Activated T-cell treated with anti-CD3 and anti-CD28 coated beads, Interleukin-2, amount 50 U/mL, for 24 hours (primary cell): ENCODE measurements around the gene RPGR.
A peak's percentile ranks its signal among the peaks of the same experiment; 100 is the strongest.

Source experiments
- DNase-seq: peaks from one replicate; pipeline ENCODE4 v3.0.0-alpha.2; 2020
- H3K27ac Mint-ChIP-seq: 2 replicates; pipeline ENCODE4 v1.8.0; 2020; ENCODE audit warnings: mild to moderate bottlenecking, mixed read lengths
- H3K27me3 Mint-ChIP-seq: 2 replicates; pipeline ENCODE4 v1.8.0; 2020; ENCODE audit warnings: mixed read lengths
- H3K36me3 Mint-ChIP-seq: 2 replicates; pipeline ENCODE4 v1.8.0; 2020; ENCODE audit warnings: low read depth, mixed read lengths
- H3K4me1 Mint-ChIP-seq: 2 replicates; pipeline ENCODE4 v1.8.0; 2020; ENCODE audit warnings: low read depth, mixed read lengths
- H3K4me3 Mint-ChIP-seq: 2 replicates; pipeline ENCODE4 v1.8.0; 2020; ENCODE audit warnings: mild to moderate bottlenecking, moderate library complexity, mixed read lengths
- H3K9me3 Mint-ChIP-seq: 2 replicates; pipeline ENCODE4 v1.8.0; 2020; ENCODE audit warnings: mixed read lengths

Gene RPGR

DNA sequence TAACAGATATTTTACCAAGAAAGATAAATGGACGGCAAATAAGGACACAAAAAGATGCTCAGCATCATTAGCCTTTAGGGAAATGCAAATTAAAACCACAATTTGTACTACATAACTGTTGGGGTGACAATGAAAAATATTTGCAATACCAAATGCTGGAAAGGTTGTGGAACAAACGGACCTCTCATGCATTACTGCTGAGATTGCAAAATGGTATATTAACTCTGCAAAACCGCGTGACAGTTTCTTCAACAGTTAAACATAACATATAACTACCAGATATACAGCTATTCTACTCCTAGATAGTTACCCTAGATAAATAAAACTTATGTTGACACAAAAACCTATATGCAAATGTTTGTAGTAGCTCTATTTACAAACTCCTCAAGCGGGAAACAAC is 18.8 kb upstream of the RPGR start:
- DNase-seq = no peak
- no peak overlapping the region for H3K27ac Mint-ChIP-seq
- no peaks in the 10 kb centered on the region for H3K9me3 Mint-ChIP-seq
- H3K27me3 Mint-ChIP-seq = peaks cover 72% of the 10 kb centered on the region
- H3K4me1 Mint-ChIP-seq = peaks cover 1% of the 10 kb centered on the region
- H3K4me3 Mint-ChIP-seq = no peak overlapping the region
- no peaks in the 10 kb centered on the region for H3K36me3 Mint-ChIP-seq

DNA sequence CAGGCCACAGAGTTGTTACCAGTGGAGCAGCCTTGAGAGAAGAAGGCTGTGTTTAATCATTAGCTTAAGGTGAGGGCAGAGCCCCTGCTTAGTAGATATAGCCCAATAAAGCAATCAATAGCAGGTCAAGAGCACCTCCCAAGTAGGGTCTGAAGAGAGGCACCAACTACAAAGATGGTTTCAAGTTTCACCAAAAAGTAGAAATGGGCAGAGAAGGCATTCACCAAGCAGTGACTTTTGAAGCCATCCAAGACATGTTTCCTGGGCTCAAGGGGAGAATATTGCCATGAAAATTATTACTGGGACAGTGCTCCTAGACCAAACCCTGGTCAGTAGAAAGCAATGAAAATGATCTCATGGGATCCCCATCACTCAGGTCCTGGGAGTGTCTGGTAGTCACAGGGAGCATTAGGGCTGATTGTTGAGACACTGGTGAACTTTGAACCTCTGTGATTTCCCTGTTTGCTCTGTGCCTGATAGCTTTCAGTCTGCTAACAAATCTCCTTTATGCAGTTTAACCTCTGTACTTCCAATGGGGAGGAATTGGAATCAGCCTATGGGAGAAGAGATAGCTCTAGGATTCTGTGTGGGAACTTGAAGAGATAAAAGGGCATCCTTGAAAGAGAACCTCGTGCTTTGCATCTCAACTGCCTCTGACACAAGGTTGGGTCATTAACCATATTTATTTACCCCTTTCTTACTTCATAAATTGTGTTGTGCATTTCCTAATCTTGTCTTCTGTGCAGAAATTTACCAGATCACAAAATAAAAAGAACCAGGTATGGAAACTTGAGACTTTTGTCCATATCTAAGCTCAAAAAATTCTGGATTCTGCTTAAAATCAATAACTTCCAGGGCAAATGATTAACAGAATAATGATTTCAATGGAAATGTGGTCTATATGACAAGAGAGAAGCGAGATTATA is 15.8 kb upstream of the RPGR start:
- DNase-seq = no peak
- H3K9me3 Mint-ChIP-seq = no peaks in the 10 kb centered on the region
- peaks cover 1% of the 10 kb centered on the region for H3K4me1 Mint-ChIP-seq
- H3K27me3 Mint-ChIP-seq = peaks cover 58% of the 10 kb centered on the region
- H3K4me3 Mint-ChIP-seq = no peak overlapping the region
- H3K27ac Mint-ChIP-seq = no peak overlapping the region
- no peaks in the 10 kb centered on the region for H3K36me3 Mint-ChIP-seq

DNA sequence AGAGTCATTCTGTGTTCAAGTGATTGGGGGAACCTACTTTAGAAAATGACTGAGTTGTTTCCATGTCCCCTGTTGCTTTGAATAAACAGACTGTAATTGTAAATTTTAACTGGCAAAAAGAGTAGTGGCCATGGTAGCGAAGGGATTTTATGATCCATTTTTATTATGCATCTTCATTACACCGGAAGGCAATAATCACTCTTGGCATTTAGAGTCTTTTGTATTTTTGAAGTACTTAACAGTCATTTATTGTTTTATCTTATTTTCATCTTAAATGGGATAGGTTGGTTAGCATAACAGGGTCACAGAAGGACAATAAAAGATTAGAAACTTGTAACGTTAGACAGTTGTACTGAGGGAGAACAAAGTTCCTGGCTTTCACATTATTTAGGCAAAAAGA is 14.1 kb upstream of the RPGR start:
- Mint-ChIP-seq H3K36me3 (no peaks in the 10 kb centered on the region), H3K4me3 (no peak overlapping the region), H3K27ac (no peak overlapping the region), H3K4me1 (no peaks in the 10 kb centered on the region), H3K27me3 (peaks cover 61% of the 10 kb centered on the region), H3K9me3 (no peaks in the 10 kb centered on the region)
- DNase-seq = no peak

DNA sequence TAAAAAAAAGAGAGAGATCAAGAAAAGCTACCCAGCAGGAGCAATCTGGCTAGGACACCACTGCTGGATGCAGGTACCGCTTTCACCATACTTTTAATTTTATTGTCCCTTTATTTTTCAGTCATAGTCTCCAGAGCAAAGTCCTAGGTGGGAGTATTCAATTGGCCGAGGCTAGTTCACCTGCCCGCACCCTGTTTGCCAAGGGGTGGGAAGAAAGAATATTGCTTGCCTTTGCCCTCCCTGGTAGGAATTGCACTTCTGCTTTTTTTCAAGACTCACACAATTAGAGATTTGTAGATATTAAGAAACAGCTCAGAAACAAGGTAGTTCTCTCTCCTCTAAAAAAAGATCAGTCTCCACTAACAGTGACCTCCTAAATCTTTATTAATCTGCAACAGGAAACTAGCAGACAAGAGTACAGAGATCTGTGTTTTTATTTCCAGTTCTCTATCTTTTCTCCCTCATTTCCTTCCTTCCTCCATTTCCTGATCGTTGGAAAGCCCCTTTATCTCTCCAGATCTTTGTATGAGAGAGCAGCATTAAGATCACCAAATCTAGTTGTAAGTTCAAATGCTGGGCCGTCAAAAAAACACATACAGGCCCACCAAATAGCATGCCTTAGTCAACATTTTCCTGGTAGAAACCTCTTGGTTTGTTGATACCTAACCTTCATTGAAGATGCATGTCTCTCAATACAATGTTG is 9.4 kb upstream of the RPGR start:
- no peaks in the 10 kb centered on the region for H3K36me3 Mint-ChIP-seq
- no peak overlapping the region for H3K4me3 Mint-ChIP-seq
- no peaks in the 10 kb centered on the region for H3K4me1 Mint-ChIP-seq
- peaks cover 41% of the 10 kb centered on the region for H3K27me3 Mint-ChIP-seq
- no peak overlapping the region for H3K27ac Mint-ChIP-seq
- DNase-seq = no peak
- H3K9me3 Mint-ChIP-seq = no peaks in the 10 kb centered on the region

DNA sequence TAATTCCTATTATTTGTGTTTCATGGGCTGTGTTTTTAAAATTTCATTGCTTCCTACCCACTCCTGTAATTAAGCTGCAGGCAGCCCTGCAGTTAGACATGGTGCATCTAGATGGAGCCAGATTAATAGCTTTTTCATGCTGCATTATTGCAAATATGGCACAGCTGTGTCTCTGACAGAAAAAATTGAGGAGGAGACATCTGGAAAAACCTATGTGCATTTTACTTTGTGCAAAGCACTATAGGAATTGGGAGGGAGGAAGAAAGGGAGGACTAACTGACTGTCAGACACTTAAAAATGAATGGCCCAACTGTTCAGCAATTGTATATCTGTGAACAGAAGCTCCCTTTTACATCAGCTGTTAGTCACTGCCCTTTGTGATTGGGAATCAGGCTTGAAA is 8.1 kb upstream of the RPGR start:
- Mint-ChIP-seq H3K4me3 (no peak overlapping the region), H3K36me3 (no peaks in the 10 kb centered on the region), H3K9me3 (no peaks in the 10 kb centered on the region), H3K27ac (no peak overlapping the region), H3K27me3 (peaks cover 37% of the 10 kb centered on the region), H3K4me1 (no peaks in the 10 kb centered on the region)
- DNase-seq = no peak

DNA sequence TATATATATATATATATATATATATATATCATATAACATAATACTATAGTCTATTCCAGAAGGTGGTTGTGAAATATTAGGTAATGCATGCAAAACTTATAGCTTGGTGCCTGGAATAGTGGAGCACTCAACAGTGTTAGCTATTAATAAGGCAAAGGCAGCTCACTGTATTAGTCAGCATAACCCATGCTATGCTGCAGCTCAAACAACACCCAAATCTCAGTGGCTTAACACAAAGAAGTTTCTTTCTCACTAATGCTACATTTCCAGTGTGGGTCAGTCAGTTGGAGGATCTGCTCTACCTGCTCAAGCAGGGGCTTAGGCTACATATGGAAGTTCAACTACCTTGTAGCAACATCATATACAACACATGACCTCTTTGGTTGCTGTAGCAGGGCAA is 5.2 kb upstream of the RPGR start:
- H3K27ac Mint-ChIP-seq = no peak overlapping the region
- H3K9me3 Mint-ChIP-seq = no peaks in the 10 kb centered on the region
- no peaks in the 10 kb centered on the region for H3K36me3 Mint-ChIP-seq
- H3K4me1 Mint-ChIP-seq = peaks cover 7% of the 10 kb centered on the region
- DNase-seq = no peak
- peaks cover 29% of the 10 kb centered on the region for H3K27me3 Mint-ChIP-seq
- no peak overlapping the region for H3K4me3 Mint-ChIP-seq

DNA sequence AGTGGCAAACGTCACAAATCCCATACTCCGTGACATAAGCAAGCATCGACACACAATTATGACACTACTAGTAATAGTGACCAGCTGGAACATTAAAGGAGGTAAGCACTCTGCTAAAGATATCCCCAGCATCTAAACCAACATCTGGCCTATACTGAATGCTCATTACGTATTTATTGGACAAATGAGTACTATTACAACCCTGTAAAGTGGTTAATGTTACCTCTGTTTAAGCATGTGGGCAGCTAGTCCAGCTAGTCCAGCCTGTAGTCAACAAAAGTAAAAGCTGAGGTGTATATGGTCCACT is 419 bp upstream of the RPGR start:
- H3K4me3 Mint-ChIP-seq = peak overlapping the region; percentile 88
- no peaks in the 10 kb centered on the region for H3K9me3 Mint-ChIP-seq
- peaks cover 22% of the 10 kb centered on the region for H3K27me3 Mint-ChIP-seq
- DNase-seq = no peak
- peaks cover 20% of the 10 kb centered on the region for H3K4me1 Mint-ChIP-seq
- H3K36me3 Mint-ChIP-seq = peaks cover 2% of the 10 kb centered on the region
- peak overlapping the region; percentile 96 for H3K27ac Mint-ChIP-seq

DNA sequence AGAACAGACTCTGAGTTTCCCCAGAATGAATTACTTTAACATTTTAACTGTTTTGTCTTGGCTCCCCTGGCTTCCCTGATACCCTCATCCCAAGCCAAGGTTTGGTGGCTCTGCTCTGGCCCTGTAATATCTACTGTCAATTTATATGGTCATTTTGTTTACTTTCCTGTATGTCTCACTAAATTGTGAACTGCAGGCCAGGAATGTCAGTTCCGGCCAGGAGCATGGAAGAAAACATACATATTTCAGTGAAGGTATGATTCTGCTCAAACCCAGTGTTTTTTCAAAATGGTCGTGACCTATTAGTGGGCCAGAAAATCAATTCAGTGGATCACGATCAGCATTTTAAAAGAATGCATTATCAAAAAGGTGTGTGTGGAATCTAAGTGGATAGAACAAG is 1.2 kb downstream of the RPGR start:
- peaks cover 20% of the 10 kb centered on the region for H3K4me1 Mint-ChIP-seq
- no peaks in the 10 kb centered on the region for H3K9me3 Mint-ChIP-seq
- peak overlapping the region; percentile 96 for H3K27ac Mint-ChIP-seq
- no peak for DNase-seq
- peaks cover 2% of the 10 kb centered on the region for H3K36me3 Mint-ChIP-seq
- H3K27me3 Mint-ChIP-seq = peaks cover 23% of the 10 kb centered on the region
- H3K4me3 Mint-ChIP-seq = peak overlapping the region; percentile 88

DNA sequence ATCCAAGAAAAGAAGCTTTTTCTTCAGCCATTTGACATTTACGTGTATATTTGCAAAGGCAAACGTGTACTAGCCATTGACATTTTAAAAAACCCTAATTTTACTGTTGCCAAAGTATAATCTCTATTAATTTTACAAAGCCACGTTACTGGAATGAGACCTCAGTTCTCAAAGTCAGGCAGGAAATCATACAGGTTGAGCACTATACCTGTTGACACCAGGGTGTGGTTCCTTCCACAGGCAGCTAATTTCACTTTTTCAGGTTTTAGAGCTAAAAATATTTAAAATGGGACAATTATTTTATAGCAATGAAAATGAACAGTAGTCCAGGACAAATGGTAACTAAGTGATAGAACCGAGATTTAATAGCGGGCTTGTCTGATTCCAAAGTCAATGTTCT is 6.5 kb downstream of the RPGR start:
- Mint-ChIP-seq H3K9me3 (no peaks in the 10 kb centered on the region), H3K4me1 (peaks cover 6% of the 10 kb centered on the region), H3K27ac (no peak overlapping the region), H3K36me3 (peaks cover 17% of the 10 kb centered on the region), H3K27me3 (peaks cover 17% of the 10 kb centered on the region), H3K4me3 (no peak overlapping the region)
- no peak for DNase-seq

DNA sequence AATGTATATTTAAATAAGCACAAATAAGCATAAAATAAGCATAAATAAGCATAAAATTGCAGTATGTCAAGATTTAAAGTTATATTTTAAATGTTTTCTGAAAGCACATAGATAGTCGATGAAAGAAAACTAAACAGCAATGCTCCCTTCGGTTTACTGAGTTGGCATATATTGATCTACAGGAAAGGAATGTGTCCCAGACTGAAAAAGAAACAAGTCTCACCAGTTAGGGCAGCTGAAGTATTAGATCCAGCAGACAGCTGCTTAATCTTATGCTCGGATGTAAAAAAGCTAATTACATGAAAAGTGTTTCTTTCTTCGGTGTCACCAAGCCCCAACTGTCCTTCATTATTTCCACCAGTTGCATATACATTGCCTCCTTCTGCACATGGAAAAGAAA is 8.7 kb downstream of the RPGR start:
- Mint-ChIP-seq H3K27ac (no peak overlapping the region), H3K9me3 (no peaks in the 10 kb centered on the region), H3K4me3 (no peak overlapping the region), H3K4me1 (no peaks in the 10 kb centered on the region), H3K36me3 (peaks cover 26% of the 10 kb centered on the region), H3K27me3 (peaks cover 18% of the 10 kb centered on the region)
- no peak for DNase-seq

DNA sequence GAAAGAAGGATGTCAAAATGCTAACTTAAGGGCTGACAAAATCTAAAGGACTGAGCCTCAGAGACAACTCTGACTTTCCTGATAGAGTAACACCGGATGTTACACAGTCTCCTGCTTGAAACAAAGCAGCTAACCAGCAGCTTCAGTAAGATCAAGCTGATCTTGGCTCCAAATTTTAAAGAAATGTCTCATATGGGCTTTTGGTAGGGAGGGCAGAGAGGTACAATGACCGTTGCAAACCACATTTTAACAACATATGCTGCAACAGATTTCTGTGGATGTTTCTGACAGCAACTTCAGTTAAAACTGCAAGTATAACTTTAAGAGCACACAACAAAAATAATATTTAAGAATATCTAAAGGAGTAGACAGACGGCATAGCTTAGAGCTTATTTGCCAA is 9.1 kb downstream of the RPGR start:
- H3K27ac Mint-ChIP-seq = no peak overlapping the region
- peaks cover 18% of the 10 kb centered on the region for H3K27me3 Mint-ChIP-seq
- H3K4me1 Mint-ChIP-seq = no peaks in the 10 kb centered on the region
- no peaks in the 10 kb centered on the region for H3K9me3 Mint-ChIP-seq
- H3K4me3 Mint-ChIP-seq = no peak overlapping the region
- H3K36me3 Mint-ChIP-seq = peaks cover 26% of the 10 kb centered on the region
- no peak for DNase-seq

DNA sequence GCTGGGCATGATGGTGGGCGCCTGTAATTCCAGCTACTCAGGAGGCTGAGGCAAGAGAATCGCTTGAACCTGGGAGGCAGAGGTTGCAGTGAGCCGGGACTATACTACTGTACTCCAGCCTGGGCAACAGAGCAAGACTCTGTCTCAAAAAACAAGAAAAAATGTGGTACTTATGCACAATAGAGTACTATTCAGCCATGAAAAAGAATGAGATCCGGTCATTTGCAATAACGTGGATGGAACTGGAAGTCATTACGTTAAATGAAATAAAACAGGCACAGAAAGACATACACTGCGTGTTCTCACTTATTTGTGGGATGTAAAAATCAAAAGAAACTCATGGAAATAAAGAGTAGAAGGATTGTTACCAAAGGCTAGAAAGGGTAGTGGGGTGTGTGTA is 12.1 kb downstream of the RPGR start:
- H3K36me3 Mint-ChIP-seq = peaks cover 37% of the 10 kb centered on the region
- peaks cover 27% of the 10 kb centered on the region for H3K27me3 Mint-ChIP-seq
- no peak for DNase-seq
- H3K9me3 Mint-ChIP-seq = no peaks in the 10 kb centered on the region
- no peak overlapping the region for H3K4me3 Mint-ChIP-seq
- H3K27ac Mint-ChIP-seq = no peak overlapping the region
- no peaks in the 10 kb centered on the region for H3K4me1 Mint-ChIP-seq

DNA sequence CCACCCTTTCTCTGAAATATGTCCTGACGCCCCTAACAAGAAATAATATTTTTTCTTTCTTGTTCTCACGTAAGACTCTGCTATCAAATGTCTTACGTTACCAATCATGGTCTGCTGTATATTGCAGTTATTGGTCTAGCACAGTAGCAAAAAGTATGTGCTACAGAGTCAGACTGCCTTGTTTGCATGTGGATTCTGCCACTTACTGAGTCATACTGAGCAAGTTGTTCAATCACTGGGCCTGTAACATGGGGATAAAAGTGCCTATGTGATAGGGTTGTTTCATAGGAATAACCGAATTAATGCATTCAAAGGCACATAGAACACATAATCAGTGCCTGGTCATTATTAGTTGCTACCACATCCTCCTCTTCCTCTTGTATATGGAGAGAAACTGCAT is 14.1 kb downstream of the RPGR start:
- no peak for DNase-seq
- Mint-ChIP-seq H3K4me1 (no peaks in the 10 kb centered on the region), H3K27me3 (peaks cover 23% of the 10 kb centered on the region), H3K27ac (no peak overlapping the region), H3K36me3 (peaks cover 35% of the 10 kb centered on the region), H3K4me3 (no peak overlapping the region), H3K9me3 (no peaks in the 10 kb centered on the region)

DNA sequence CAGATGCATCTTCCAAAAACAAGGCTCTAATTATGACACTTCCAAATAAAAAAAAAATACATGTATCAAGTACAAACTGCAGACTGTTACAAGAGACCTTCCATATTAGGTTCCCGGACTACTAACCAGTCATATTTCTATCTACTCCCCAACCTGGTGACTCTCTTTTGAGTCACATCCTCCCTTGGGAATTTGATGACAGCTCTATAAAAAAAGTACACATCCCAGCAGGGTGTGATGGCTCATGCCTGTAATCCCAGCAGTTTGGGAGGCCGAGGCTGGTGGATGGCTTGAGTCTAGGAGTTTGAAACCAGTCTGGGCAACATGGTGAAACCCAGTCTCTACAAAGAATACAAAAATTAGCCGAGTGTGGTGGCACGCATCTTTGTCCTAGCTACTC is 14.9 kb downstream of the RPGR start:
- Mint-ChIP-seq H3K27ac (no peak overlapping the region), H3K9me3 (no peaks in the 10 kb centered on the region), H3K27me3 (peaks cover 23% of the 10 kb centered on the region), H3K36me3 (peaks cover 31% of the 10 kb centered on the region), H3K4me1 (no peaks in the 10 kb centered on the region), H3K4me3 (no peak overlapping the region)
- no peak for DNase-seq

DNA sequence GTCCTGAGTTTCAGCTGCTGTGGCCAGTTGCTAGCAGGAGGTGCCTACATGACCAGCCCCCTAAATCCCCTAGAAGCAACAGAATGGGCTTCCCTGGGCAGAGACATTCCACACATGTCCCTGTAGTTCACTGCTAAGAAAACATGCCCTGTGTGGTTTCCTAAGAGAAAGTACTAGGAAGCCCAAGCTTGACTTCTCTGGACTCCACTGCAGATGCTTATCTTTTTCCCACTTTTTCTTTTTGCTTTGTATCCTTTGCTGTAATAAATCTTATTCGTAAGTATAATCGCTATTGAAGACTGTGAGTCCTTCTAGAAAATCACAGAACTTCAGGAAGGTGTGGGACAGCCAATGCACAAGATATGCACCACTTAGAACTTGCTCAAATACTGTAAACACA is 15.6 kb downstream of the RPGR start:
- no peaks in the 10 kb centered on the region for H3K4me1 Mint-ChIP-seq
- DNase-seq = no peak
- peaks cover 23% of the 10 kb centered on the region for H3K27me3 Mint-ChIP-seq
- peaks cover 24% of the 10 kb centered on the region for H3K36me3 Mint-ChIP-seq
- H3K4me3 Mint-ChIP-seq = no peak overlapping the region
- H3K9me3 Mint-ChIP-seq = no peaks in the 10 kb centered on the region
- H3K27ac Mint-ChIP-seq = no peak overlapping the region
